RWPE2 (cell line): Measurements from ENCODE around the gene PTPN21.

Experiments
- ATAC-seq: fragments of 200-7000 bp; cut with Tn5 transposase; 3 replicates; pipeline ENCODE4 v1.9.1; 2021; ENCODE audit warnings: low read depth
- DNase-seq: peaks from one replicate; pipeline ENCODE4 v3.0.0-alpha.2; 2020; ENCODE audit warnings: low spot score
- H3K27ac ChIP-seq: fragments of 450-650 bp; 2 replicates; pipeline ENCODE4 v1.5.1; 2017; ENCODE audit warnings: mild to moderate bottlenecking; ENCODE audit not compliant: poor library complexity, severe bottlenecking
- H3K27me3 ChIP-seq: fragments of 250-450 bp; sonication (Bioruptor Pico); 2 replicates; pipeline ENCODE4 v1.5.1; 2021; ENCODE audit warnings: mild to moderate bottlenecking, moderate library complexity; ENCODE audit not compliant: insufficient read depth, poor library complexity, severe bottlenecking
- H3K36me3 ChIP-seq: fragments of 250-450 bp; sonication (Bioruptor Pico); 2 replicates; pipeline ENCODE4 v1.5.1; 2020; ENCODE audit warnings: low read depth, mild to moderate bottlenecking, moderate library complexity
- H3K4me1 ChIP-seq: fragments of 250-450 bp; sonication (Bioruptor Pico); 2 replicates; pipeline ENCODE4 v1.5.1; 2021; ENCODE audit warnings: mild to moderate bottlenecking, moderate library complexity; ENCODE audit not compliant: insufficient read depth, poor library complexity, severe bottlenecking
- H3K4me3 ChIP-seq: fragments of 250-450 bp; sonication (Bioruptor Pico); 2 replicates; pipeline ENCODE4 v1.5.1; 2021; ENCODE audit warnings: mild to moderate bottlenecking, moderate library complexity; ENCODE audit not compliant: severe bottlenecking
- H3K9me3 ChIP-seq: fragments of 250-450 bp; sonication (Bioruptor Pico); 2 replicates; pipeline ENCODE4 v1.5.1; 2021; ENCODE audit warnings: mild to moderate bottlenecking, moderate library complexity; ENCODE audit not compliant: severe bottlenecking
- TF ChIP-seq, protein P1 (sequence below): fragments of 450-650 bp; IDR thresholded peaks from one replicate; pipeline ENCODE4 v1.5.1; 2017; ENCODE audit warnings: mild to moderate bottlenecking, moderate library complexity; ENCODE audit not compliant: poor library complexity, severe bottlenecking

Gene PTPN21

DNA sequence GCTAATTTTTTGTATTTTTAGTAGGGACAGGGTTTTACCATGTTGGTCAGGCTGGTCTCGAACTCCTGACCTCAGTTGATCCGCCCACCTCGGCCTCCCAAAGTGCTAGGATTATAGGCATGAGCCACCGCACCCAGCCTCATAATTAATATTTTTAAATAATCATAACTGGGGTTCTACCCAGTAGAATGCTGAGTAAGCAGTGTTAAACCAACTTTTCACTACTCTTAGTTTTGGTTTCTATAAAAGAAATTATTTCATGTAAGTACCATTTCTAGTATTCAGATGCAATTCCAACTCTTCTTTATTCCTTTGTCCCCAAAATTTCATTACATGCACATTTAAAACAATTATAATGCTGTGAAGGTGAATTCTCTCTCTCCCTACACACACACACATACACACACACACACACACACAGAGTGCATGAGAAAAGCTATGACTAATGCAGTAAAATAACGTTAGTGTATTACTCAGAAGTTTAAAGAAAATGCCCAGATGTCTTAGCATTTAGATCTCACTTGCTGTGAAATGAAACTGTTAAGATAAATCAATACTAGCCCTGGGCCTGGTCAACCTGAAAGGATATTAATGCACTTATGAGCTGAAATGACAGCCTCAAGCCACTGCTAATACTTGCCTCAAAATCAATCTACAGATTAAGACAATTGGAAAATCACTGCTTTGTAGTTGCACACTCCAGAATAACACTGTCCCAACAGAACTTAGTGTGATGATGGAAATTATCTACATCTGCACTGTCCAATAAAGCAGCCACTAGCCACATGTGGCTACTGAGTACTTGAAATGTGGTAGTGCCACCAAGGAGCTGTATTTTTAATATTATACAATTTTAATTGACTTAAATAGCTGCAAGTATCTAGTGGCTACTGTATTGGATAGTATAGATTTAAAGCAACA is 36.0 kb downstream of the PTPN21 start:
- ATAC-seq: peak; percentile 63
- peaks cover 13% of the 10 kb centered on the region for H3K4me1 ChIP-seq
- no peak for DNase-seq
- peaks cover 4% of the 10 kb centered on the region for H3K36me3 ChIP-seq
- H3K27me3 ChIP-seq: no peaks in the 10 kb centered on the region
- TF ChIP-seq, protein P1, sequence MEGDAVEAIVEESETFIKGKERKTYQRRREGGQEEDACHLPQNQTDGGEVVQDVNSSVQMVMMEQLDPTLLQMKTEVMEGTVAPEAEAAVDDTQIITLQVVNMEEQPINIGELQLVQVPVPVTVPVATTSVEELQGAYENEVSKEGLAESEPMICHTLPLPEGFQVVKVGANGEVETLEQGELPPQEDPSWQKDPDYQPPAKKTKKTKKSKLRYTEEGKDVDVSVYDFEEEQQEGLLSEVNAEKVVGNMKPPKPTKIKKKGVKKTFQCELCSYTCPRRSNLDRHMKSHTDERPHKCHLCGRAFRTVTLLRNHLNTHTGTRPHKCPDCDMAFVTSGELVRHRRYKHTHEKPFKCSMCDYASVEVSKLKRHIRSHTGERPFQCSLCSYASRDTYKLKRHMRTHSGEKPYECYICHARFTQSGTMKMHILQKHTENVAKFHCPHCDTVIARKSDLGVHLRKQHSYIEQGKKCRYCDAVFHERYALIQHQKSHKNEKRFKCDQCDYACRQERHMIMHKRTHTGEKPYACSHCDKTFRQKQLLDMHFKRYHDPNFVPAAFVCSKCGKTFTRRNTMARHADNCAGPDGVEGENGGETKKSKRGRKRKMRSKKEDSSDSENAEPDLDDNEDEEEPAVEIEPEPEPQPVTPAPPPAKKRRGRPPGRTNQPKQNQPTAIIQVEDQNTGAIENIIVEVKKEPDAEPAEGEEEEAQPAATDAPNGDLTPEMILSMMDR: no peak
- H3K4me3 ChIP-seq: no peak overlapping the region
- no peak overlapping the region for H3K27ac ChIP-seq
- no peaks in the 10 kb centered on the region for H3K9me3 ChIP-seq

DNA sequence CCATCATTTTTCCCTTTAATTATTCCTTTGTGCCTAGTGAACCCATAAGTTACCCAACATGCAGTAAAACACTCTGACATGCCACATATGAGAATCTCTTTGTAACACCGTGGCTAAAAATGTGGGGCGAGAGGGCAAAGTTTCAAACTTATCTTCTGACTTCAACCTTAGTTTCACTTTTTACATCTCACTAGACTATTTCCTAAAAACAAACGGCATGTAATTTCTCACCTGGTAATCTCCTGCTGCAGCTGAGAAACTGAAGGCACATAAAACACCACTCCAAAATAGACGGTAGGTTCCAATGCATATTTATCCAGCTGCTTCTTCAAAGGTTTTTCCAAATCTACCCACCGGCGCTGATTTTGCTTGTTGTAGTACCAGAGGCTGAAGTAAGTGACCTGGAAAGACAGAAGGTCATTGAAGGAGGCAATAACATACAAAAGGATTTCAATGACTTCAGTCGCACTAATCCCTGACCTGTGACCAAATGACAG is 37.9 kb downstream of the PTPN21 start:
- DNase-seq (no peak), ATAC-seq (no peak)
- H3K36me3 ChIP-seq: peaks cover 6% of the 10 kb centered on the region
- no peak overlapping the region for H3K4me3 ChIP-seq
- no peak overlapping the region for H3K27ac ChIP-seq
- H3K27me3 ChIP-seq: no peaks in the 10 kb centered on the region
- H3K4me1 ChIP-seq: peaks cover 12% of the 10 kb centered on the region
- TF ChIP-seq, protein P1: no peak
- no peaks in the 10 kb centered on the region for H3K9me3 ChIP-seq

DNA sequence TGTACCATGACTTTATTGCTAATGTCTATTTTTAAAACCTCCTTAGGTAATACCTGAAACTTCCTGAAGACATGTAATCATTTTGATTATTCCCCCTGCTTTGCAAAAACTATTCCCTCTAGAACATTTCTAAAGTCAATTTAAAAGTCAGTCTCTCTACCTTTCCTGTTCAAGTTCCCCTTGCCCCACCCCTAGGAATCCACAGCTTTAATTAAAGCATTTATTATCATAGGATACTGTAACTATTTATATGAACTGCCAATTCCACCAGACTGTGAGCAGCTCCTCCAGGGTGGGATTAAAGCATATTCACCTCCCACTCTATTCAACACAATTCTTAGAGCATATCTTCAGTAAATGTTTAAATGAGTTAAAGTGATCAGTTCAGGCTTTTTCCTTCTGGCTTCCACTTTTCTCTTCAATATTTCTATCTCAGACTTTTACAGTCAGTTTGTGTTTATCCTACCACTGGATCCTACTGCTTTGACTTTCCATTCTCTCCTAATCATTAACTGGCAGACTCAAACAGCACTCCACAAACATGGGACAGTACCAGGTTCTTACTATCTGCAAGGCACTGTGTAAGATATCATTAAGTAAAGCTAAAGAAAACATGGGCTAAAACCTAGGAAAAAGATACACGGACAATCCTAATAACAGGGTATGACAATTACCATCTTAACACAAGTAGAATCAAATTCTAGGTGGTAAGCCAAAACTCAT is 39.1 kb downstream of the PTPN21 start:
- TF ChIP-seq, protein P1: no peak
- ATAC-seq (no peak), DNase-seq (no peak)
- H3K27ac ChIP-seq: no peak overlapping the region
- no peak overlapping the region for H3K4me3 ChIP-seq
- no peaks in the 10 kb centered on the region for H3K9me3 ChIP-seq
- no peaks in the 10 kb centered on the region for H3K27me3 ChIP-seq
- H3K4me1 ChIP-seq: peaks cover 8% of the 10 kb centered on the region
- peaks cover 6% of the 10 kb centered on the region for H3K36me3 ChIP-seq

DNA sequence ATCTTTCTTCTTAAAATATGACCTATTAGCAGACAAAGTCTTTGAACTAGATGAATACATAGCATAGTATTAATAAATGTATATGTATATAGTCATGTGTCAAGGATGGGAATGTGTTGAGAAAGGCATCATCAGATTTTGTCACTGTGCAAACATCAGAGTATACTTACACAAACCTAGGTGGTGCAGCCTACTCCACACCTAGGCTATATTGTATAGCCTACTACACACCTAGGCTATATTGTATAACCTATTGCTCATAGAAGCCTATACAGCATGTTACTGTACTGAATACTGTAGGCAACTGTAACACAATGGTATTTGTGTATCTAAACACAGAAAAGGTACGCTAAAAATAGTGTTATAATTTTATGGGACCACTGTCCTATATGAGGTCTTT is 47.6 kb downstream of the PTPN21 start:
- TF ChIP-seq, protein P1: no peak
- ATAC-seq (no peak), DNase-seq (no peak)
- no peaks in the 10 kb centered on the region for H3K4me1 ChIP-seq
- H3K4me3 ChIP-seq: no peak overlapping the region
- no peak overlapping the region for H3K27ac ChIP-seq
- H3K9me3 ChIP-seq: no peaks in the 10 kb centered on the region
- no peaks in the 10 kb centered on the region for H3K27me3 ChIP-seq
- H3K36me3 ChIP-seq: peaks cover 39% of the 10 kb centered on the region
